ENCODE results near the gene CMSS1. TPM values are rescaled to one million over a fixed set of nuclear protein-coding genes. Genes with fewer than 3 reads are reported as not detected.

CMSS1 gene
- total RNA-seq, 6 experiments from 2014 or later = 10.1 to 14.6 (median 11.6) TPM

DNA sequence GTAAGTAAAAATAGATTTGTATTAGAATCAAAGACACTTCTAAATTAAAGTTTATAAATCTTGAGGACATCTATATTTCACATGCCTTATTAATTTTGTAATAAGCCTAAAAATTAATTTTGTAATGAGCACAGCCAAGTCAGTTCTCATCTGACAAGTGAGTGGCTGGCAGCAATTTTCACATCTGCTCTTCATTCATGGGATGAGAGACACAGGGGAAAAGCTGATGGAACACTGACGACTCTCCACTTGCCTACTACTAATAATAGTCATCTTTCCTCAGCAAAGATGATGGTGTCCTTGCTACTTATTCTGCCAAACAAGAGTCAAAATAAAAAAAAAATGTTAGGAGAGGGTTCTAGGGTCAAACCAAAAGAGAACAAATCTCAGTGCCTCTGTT, 14.4 kb upstream of the CMSS1 start:
- TF ChIP-seq POLR2A (IDR thresholded peaks at IDR 0.05) = no peak
- TF ChIP-seq, protein P1, sequence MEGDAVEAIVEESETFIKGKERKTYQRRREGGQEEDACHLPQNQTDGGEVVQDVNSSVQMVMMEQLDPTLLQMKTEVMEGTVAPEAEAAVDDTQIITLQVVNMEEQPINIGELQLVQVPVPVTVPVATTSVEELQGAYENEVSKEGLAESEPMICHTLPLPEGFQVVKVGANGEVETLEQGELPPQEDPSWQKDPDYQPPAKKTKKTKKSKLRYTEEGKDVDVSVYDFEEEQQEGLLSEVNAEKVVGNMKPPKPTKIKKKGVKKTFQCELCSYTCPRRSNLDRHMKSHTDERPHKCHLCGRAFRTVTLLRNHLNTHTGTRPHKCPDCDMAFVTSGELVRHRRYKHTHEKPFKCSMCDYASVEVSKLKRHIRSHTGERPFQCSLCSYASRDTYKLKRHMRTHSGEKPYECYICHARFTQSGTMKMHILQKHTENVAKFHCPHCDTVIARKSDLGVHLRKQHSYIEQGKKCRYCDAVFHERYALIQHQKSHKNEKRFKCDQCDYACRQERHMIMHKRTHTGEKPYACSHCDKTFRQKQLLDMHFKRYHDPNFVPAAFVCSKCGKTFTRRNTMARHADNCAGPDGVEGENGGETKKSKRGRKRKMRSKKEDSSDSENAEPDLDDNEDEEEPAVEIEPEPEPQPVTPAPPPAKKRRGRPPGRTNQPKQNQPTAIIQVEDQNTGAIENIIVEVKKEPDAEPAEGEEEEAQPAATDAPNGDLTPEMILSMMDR (IDR thresholded peaks at IDR 0.05) = no peak
- Histone ChIP-seq H3K9me3 (no peaks in the 10 kb centered on the region), H3K27ac (no peak overlapping the region), H3K4me1 (no peaks in the 10 kb centered on the region), H3K36me3 (no peaks in the 10 kb centered on the region), H3K4me3 (no peak overlapping the region), H3K27me3 (no peaks in the 10 kb centered on the region)
- no peak for ATAC-seq
- DNase-seq = no peak
- intact Hi-C loops (cut with DNase I) = no loop called here
- 83% methylated on average over 1 of the region's 1 CpG for WGBS (ENCODE audit: insufficient coverage, low coverage, low lambda C conversion rate, missing lambda C conversion rate)

DNA sequence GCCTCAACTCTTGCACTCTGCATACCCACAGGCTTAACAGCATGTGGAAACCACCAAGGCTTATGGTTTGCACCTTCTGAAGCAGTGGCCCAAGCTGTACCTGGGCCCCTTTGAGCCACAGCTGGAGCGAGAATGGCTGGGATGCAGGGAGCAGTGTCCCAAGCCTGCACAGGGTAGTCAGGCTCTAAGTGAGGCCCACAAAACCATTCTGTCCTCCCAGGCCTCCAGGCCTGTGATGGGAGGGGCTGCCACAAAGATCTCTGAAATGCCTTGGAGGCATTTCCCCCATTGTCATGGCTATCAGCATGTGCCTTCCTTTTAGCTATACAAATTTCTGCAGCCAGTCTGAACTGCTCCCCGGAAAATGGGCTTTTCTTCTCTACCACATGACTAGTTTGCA, 12.5 kb upstream of the CMSS1 start:
- H3K27me3 ChIP-seq = no peaks in the 10 kb centered on the region
- no peaks in the 10 kb centered on the region for H3K36me3 ChIP-seq
- H3K4me3 ChIP-seq = no peak overlapping the region
- DNase-seq (no peak), ATAC-seq (no peak)
- intact Hi-C loops (cut with DNase I) = no loop called here
- no peak for TF ChIP-seq POLR2A (IDR thresholded peaks at IDR 0.05)
- TF ChIP-seq, protein P1 (IDR thresholded peaks at IDR 0.05) = no peak
- H3K9me3 ChIP-seq = no peaks in the 10 kb centered on the region
- no peaks in the 10 kb centered on the region for H3K4me1 ChIP-seq
- no peak overlapping the region for H3K27ac ChIP-seq
- 100% methylated on average over 2 of the region's 2 CpGs for WGBS (ENCODE audit: insufficient coverage, low coverage, low lambda C conversion rate, missing lambda C conversion rate)

DNA sequence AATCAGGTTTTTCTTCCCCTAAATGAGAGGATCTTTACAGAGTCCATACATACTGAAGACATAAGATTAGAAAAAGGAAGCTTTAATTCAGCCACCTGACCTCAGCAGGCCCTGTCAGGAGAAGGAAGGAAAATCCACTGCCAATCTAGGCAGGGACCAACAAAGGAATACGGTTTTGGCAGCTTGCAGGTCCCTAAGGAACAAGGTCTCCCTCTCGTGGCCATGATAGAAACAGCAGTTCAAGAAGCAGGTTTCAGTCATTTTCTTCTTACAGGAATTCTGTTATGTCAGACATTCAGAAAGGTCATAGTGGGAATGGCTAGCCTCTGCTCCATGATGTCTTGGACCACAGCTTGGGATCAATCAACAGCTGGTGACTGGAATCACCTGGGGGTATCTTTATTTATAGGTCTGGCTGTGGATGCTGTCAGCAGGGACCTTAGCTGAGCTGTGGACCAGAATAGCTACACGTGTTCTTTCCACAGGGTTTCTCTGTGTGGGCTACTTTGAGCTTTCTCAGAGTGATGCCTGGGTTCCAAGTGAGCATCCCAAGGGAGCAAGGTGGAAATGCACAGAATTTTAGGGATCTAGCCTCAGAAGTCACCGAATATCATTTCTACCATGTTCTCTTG, 9.4 kb upstream of the CMSS1 start:
- Histone ChIP-seq H3K4me3 (no peak overlapping the region), H3K36me3 (no peaks in the 10 kb centered on the region), H3K27me3 (no peaks in the 10 kb centered on the region), H3K27ac (no peak overlapping the region), H3K9me3 (no peaks in the 10 kb centered on the region), H3K4me1 (no peaks in the 10 kb centered on the region)
- DNase-seq (no peak), ATAC-seq (peak; percentile 83 to 87 (median 84))
- TF ChIP-seq, protein P1 (IDR thresholded peaks at IDR 0.05) = peak; percentile 52 to 78 (median 78)
- no peak for TF ChIP-seq POLR2A (IDR thresholded peaks at IDR 0.05)
- intact Hi-C loops (cut with DNase I) = no loop called here
- WGBS (ENCODE audit: insufficient coverage, low coverage, low lambda C conversion rate, missing lambda C conversion rate) = 69% methylated on average over 3 of the region's 4 CpGs

DNA sequence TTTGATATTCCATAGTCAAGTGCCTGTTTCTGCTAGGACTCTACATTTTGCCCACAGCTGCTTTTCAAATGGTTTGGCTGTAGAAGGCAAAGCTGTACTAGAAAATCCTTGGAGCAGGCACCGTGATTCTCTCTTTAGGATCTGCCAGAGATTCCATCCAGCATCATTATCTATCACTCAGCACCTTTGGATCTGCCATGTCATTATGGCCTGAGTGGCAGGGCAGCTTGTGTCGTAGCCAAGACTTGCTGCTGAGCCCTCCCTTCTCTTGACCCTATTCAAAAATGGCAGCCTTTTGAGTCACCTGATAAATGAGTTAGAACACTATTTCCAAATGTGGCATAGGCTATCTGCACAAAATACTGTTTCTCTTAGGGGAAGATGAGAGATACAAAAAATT, 8.1 kb upstream of the CMSS1 start:
- no peak for DNase-seq
- no peak for ATAC-seq
- Histone ChIP-seq H3K27ac (no peak overlapping the region), H3K27me3 (no peaks in the 10 kb centered on the region), H3K9me3 (no peaks in the 10 kb centered on the region), H3K4me1 (no peaks in the 10 kb centered on the region), H3K36me3 (no peaks in the 10 kb centered on the region), H3K4me3 (no peak overlapping the region)
- intact Hi-C loops (cut with DNase I) = no loop called here
- 71% methylated on average over 1 of the region's 2 CpGs for WGBS (ENCODE audit: insufficient coverage, low coverage, low lambda C conversion rate, missing lambda C conversion rate)
- TF ChIP-seq, protein P1 (IDR thresholded peaks at IDR 0.05) = no peak
- no peak for TF ChIP-seq POLR2A (IDR thresholded peaks at IDR 0.05)

All from right lobe of liver (tissue), 6 donors.